HFF-Myc (cell line): ENCODE results near the gene CPN2.

Experiments
- DNase-seq: peaks from one replicate; pipeline ENCODE4 v3.0.0-alpha.2; 2011; ENCODE audit warnings: low read depth; ENCODE audit errors: extremely low read depth
- H3K4me3 ChIP-seq: replicated peaks from 2 replicates; pipeline ENCODE4 v1.5.1; 2011; ENCODE audit warnings: low read depth, mild to moderate bottlenecking, control low read depth, low read length
- CTCF ChIP-seq: IDR thresholded peaks from 2 replicates; pipeline ENCODE4 v1.5.1; 2012; ENCODE audit warnings: mild to moderate bottlenecking, low read depth, low read length, control low read depth; ENCODE audit errors: missing control alignments

CPN2 gene

GRCh38 chr3:194368918-194369317 is 17.8 kb upstream of the CPN2 start:
- no peak for DNase-seq
- TF ChIP-seq CTCF = no peak
- no peak overlapping the region for H3K4me3 ChIP-seq

- peak; percentile 26 for DNase-seq
- H3K4me3 ChIP-seq = no peak overlapping the region
- no peak for TF ChIP-seq CTCF
Measured at GRCh38 chr3:194367992-194368841, 17.1 kb upstream of the CPN2 start.

GRCh38 chr3:194365978-194366490 is 14.9 kb upstream of the CPN2 start:
- H3K4me3 ChIP-seq = no peak overlapping the region
- DNase-seq = no peak

GRCh38 chr3:194365526-194365925 is 14.4 kb upstream of the CPN2 start:
- no peak overlapping the region for H3K4me3 ChIP-seq
- TF ChIP-seq CTCF = no peak
- DNase-seq = no peak

More at GRCh38 chr3:194365978-194366490, 14.9 kb upstream of the CPN2 start:
- TF ChIP-seq CTCF = no peak

- no peak for TF ChIP-seq CTCF
- H3K4me3 ChIP-seq = no peak overlapping the region
- peak; percentile 61 for DNase-seq
Measured at GRCh38 chr3:194364652-194365434, 13.7 kb upstream of the CPN2 start.

- H3K4me3 ChIP-seq = no peak overlapping the region
- no peak for TF ChIP-seq CTCF
- no peak for DNase-seq
Measured at GRCh38 chr3:194364314-194364651, 13.2 kb upstream of the CPN2 start.
